ENCODE results near the gene TBRG1.

GRCh38 chr11:124674571-124674970 is 51.9 kb downstream of the TBRG1 start:
- TF ChIP-seq CTCF (IDR thresholded peaks at IDR 0.05; ENCODE audit: low read depth, low read length): no peak
- TF ChIP-seq POLR2A (IDR thresholded peaks at IDR 0.05; ENCODE audit: extremely low read depth, insufficient read length): no peak
- no peak for TF ChIP-seq MAX (IDR thresholded peaks at IDR 0.05; ENCODE audit: low read depth, low read length)
- TF ChIP-seq MYC (IDR thresholded peaks at IDR 0.05; ENCODE audit: low read depth, low read length): no peak

Data from NB4 (cell line).